GM21529 (cell line): ENCODE measurements around the gene KIF12.
"Not testable (repeated sequence)": the region's sequence is repeated elsewhere in the genome, so short reads cannot be mapped to it uniquely, and the experiment has no call there.

Experiments used
- ATAC-seq: cut with Tn5 transposase; IDR thresholded peaks from one replicate; pipeline ENCODE4 v1.9.1; 2021; ENCODE audit not compliant: unreplicated experiment

The KIF12 gene

GRCh38 chr9:114098936-114099668 is at the start of gene KIF12:
KIF12 (minus strand) TSS chr9:114099292; CDS start chr9:114099276, 16 bp downstream.
- ATAC-seq: no peak

- no peak for ATAC-seq
These were observed 47.6 kb upstream of the KIF12 start for GRCh38 chr9:114146735-114147134.

- no peak for ATAC-seq
These were observed 44.1 kb upstream of the KIF12 start for GRCh38 chr9:114143234-114143633.

DNA sequence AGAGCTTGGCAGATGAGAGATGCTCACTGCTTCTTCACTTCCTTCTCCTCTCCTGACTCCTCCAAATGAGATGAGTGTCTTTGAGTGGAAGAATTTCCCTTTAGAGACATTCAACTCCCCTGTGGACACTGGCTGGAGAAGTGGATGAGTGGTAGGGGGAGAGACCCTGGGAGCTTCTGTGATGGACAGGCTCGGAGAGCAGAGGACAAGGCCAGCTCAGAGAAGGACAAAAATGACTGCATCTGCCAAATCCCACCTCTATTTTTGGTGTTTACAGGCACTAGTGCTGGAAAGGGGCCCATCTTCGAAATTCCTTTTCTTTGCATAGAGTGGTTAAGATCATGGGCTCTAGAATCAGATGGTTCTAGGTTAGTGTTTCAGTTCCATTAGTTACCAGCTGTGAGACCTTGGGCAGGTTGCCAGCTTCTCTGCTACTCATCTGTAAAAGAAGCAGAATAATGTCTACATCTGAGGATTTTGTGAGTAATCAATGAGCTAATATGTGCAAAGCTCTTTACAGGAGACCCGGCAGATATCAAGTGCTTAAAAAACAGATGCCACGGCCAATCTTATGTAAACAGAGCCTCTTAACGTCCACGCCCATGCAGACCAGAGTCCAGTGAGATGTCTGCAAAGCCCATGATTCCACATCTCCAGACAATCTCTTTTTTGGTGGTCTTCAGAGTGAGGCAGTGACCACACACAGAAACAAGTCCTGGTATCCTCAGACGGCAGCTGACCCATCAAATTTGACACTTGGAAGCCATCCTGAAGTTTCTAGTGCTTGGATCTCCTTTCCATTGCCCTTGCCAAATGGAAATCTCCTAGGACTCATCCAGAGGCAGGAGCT is 42.7 kb upstream of the KIF12 start:
- no peak for ATAC-seq

DNA sequence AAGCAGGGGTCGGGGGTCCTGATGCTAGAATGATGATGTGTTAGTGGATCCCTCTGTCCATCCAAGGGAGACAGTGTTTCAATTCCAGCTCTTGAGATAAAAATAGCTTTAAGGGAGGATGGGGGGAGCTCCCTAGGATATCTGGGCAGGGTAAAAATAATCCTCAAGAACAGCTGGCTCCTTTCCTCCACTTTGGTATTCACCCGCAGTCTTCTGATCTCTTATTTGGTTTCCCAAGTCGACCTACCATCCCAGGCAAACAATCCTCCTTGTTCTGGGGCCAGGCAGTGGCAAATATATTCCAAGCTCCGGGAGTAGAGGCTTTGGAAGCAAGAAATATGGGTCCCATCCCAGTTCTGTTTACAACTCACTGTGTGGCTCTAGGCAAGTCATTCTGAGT is 41.8 kb upstream of the KIF12 start:
- no peak for ATAC-seq

- no peak for ATAC-seq
These were observed 41.3 kb upstream of the KIF12 start for GRCh38 chr9:114140401-114140800.

GRCh38 chr9:114139071-114139470 is 40.0 kb upstream of the KIF12 start:
- ATAC-seq: no peak

GRCh38 chr9:114138552-114138971 is 39.5 kb upstream of the KIF12 start:
- ATAC-seq: no peak

DNA sequence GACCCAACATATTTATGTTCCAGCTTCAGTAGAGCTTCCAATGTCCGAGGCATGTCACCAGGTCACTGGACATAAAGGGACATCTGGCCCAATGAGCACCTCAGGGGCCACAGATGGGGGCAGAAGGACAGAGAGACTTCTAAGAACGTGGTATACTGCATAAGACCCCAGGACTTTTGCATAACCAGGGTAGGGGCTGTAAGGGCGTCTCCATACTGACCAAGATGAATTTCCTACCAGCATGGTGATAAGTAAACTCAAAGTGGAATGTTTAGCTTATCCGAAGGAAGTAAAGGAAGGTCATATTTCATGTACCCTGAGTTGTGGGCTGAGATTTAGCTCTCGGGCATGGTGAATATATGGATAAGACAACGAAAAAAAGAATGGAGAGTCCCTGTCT is 38.7 kb upstream of the KIF12 start:
- ATAC-seq: no peak

DNA sequence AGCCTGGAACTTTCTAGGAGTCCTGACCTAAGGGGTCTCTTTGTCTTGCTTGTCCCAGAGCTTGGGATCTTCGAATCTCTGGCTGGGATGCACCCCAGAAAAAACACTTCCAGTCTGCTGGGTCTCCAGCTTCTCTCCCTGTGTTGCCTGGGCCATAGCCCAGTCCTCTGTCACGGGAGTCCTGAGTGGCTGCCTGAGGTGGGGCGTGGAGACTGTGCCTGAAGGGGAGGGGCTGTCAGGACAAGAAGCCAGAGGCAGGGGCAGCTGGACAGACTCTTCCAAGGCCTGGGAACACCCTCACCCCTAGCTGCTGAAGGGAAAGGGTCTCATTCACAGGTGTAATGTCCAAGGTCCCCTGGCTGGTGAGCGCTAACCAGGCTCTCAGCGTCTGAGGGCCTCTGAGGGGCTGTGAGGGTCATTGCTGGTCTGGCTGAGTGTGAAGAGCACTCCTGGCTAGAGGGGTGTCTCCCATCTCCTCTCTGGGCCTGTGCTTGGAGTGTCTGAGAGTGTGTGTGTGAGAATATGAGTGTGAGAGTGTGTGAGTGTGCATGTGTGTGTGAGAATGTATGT is 35.8 kb upstream of the KIF12 start:
- no peak for ATAC-seq

DNA sequence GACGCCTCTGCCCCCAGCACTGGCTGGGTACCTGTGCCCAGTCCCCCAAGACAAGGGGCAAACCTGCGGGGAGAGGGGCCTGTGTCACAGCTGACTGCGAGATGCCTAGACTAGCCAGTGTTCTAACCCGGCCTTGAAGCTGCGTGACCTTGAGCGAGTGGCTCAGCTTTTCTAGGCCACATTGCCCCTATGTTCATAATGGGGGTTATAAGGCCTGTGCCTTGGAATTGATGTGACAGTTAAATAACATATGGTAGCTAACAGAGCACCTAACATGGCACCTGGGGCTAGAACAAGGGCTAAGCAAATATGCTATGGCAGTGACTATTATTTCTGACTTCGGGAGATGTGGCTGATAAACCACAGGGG is 33.4 kb upstream of the KIF12 start:
- no peak for ATAC-seq

DNA sequence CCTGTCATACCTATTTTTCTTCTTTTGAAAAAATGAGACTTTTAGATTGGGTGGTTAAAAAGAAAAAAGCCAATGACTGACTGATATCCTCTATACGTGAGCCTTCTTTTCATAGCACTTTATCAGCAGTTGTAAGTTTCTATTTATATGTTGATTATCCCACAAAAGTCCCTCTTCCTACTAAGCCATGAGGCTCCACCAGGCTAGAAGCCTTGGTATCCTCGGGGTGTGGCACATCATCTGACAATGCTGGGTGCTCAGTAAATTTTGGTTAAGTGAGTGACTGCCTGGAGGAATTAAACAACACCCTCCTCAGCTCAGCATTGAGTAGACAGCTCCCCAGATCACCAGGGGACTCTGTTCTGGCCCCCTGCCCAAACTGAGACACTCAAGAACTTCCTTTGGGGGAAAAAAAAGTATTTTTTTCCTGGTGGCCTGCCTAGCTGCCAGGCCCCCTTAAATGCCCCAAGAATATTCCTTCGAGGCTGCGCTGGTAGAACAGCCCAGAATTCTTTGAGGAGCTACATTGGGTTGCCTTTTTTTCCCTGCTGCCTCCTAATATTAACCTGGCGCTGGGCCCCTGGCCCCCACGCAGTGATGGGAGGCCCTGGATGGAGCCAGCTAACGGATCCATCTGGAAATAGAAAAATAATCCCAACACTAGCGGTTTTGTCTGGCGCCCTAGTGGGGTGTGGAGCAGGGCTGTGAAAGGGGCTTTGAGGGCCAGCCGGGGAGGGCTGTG is 32.9 kb upstream of the KIF12 start:
- no peak for ATAC-seq

GRCh38 chr9:114130624-114131277 is 31.7 kb upstream of the KIF12 start:
- no peak for ATAC-seq

DNA sequence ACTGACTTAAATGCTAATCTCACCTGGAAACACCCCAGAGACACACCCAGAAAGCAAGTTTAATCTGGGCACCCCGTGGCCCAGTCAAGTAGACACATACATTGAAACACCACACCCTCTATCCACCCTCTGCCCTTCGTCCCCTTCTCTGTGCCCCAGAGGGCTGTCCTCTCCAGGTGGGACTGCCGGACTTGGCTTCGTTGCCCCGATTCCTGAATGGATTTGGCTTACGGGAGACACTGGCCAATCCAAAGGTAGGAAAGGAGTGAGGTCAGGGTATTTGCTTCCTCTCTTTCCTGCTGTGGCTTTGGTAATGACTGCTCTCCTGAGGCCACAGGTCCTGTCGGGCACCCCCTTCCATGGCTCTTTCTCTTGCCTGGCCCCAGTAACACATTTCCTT is 31.0 kb upstream of the KIF12 start:
- no peak for ATAC-seq

- ATAC-seq: not testable (repeated sequence)
These were observed 29.7 kb upstream of the KIF12 start for GRCh38 chr9:114128759-114129158.

DNA sequence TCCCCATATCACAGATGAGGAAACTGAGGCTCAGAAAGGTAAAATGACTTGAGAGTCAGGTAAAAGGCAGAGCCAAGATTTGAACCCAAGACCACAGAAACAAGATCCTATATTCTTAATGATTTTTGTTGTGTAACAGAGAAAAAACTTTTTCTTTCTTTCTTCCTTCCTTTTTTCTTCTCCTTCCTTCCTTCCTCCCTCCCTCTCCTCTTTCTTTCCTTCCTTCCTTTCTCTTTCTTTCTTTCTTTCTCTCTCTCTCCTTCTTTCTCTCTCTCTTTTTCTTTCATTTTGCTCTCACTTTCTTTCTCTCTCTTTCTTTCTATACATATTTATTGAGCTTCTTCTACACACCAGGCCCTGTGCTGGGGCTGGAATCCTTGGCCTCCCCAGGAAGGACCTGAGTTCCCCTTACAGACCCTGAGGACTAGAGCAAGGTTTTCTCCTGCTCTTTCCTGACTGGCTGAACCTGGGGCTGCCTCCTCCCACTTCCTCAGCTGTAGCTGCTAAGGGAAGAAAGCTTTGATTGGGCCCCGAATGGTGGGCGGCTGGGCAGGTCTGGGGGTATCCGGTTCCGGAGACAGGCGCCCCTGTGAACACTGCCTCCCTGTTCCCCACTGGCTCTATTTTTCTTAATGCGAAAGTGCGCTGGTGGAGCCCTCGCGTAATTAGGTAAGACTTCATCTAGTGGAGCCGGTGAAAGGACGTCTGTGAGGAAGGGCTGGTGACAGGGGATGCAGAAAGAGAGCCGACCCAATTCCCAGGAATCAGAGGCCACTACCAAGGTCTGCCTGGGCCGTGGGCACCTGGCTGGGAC is 27.4 kb upstream of the KIF12 start:
- ATAC-seq: no peak

GRCh38 chr9:114125476-114126013 is 26.5 kb upstream of the KIF12 start:
- ATAC-seq: no peak

- ATAC-seq: no peak
These were observed 25.8 kb upstream of the KIF12 start for GRCh38 chr9:114124666-114125475.

DNA sequence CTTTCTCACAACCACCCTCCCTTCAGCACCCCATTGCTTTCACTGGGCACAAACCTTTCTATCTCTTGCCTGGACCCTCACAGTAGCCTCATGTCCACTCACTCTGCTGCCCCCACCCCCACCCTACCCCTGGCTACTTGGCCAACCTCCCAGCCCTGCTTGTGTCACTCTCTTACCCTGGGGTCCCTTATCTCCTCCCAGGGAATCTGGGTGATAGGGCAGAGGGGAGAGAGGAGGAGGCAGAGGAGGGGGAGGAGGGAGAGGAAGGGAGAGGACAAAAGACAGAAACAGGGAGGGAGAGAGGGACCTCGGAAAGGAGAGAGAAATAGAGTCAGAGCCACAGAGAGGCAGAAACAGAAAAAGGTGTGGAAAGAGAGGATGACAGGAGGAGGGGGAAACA is 25.0 kb upstream of the KIF12 start:
- no peak for ATAC-seq
